Osteocyte (in vitro differentiated cells): ENCODE measurements around the gene SLC13A4. TPM values are rescaled to one million over a fixed set of nuclear protein-coding genes. Genes with fewer than 3 reads are reported as not detected.
A peak's percentile ranks its signal among the peaks of the same experiment; 100 is the strongest.

Source experiments
- DNase-seq: peaks from one replicate; pipeline ENCODE4 v3.0.0; 2021; ENCODE audit warnings: mixed read lengths; ENCODE audit not compliant: unreplicated experiment; ENCODE audit errors: extremely low spot score
- H3K27ac Mint-ChIP-seq: one replicate; pipeline ENCODE4 v1.8.0; 2021; ENCODE audit warnings: mild to moderate bottlenecking, mixed read lengths; ENCODE audit not compliant: unreplicated experiment
- H3K27me3 Mint-ChIP-seq: one replicate; pipeline ENCODE4 v1.8.0; 2021; ENCODE audit warnings: mixed read lengths; ENCODE audit not compliant: unreplicated experiment
- H3K36me3 Mint-ChIP-seq: one replicate; pipeline ENCODE4 v1.8.0; 2021; ENCODE audit warnings: mixed read lengths; ENCODE audit not compliant: unreplicated experiment
- H3K4me1 Mint-ChIP-seq: one replicate; pipeline ENCODE4 v1.8.0; 2021; ENCODE audit warnings: mixed read lengths; ENCODE audit not compliant: unreplicated experiment
- H3K4me3 Mint-ChIP-seq: one replicate; pipeline ENCODE4 v1.8.0; 2021; ENCODE audit warnings: mild to moderate bottlenecking, moderate library complexity, mixed read lengths; ENCODE audit not compliant: unreplicated experiment
- H3K9me3 Mint-ChIP-seq: one replicate; pipeline ENCODE4 v1.8.0; 2021; ENCODE audit warnings: mixed read lengths; ENCODE audit not compliant: unreplicated experiment
- CTCF ChIP-seq: fragments of 200-600 bp; sonication (generic); IDR thresholded peaks from 2 replicates; pipeline ENCODE4 v1.5.0; 2021; ENCODE audit warnings: antibody characterized with exemption, mild to moderate bottlenecking, moderate library complexity
- total RNA-seq: library from RNA; stranded (reverse); gene quantifications from 2 replicates; pipeline ENCODE4 v1.2.1, GENCODE V29; 2021

The SLC13A4 gene
- total RNA-seq, 1 donor from 2014 or later, result 0.81 TPM

DNA sequence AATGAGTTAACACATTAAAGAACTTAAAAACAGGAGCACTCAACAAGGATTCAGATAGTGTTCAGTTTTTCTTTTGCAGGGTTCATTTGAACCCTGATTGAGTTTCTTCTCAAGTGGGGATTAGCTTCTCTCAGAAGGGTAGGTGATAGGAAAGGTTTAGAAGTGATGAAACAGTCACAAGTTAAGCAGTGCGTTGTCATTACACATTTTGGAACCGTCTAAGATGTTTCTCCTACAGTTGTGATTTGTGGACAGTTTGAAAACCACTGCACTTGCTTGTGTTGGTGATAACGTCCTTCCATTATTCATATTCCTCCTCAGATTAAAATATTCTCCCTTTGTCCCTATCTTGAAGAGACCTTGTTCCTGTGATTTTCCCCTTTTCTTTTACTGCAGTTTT, 62.9 kb downstream of the SLC13A4 start:
- Mint-ChIP-seq H3K9me3 (no peaks in the 10 kb centered on the region), H3K27ac (no peak overlapping the region), H3K27me3 (no peaks in the 10 kb centered on the region), H3K4me3 (no peak overlapping the region), H3K4me1 (peaks cover 47% of the 10 kb centered on the region), H3K36me3 (peaks cover 6% of the 10 kb centered on the region)
- no peak for TF ChIP-seq CTCF
- DNase-seq, result no peak

- Mint-ChIP-seq H3K27ac (peak overlapping the region; percentile 96), H3K4me3 (peak overlapping the region; percentile 97), H3K4me1 (peaks cover 37% of the 10 kb centered on the region), H3K27me3 (no peaks in the 10 kb centered on the region), H3K9me3 (no peaks in the 10 kb centered on the region), H3K36me3 (peaks cover 6% of the 10 kb centered on the region)
- TF ChIP-seq CTCF, result no peak
- no peak for DNase-seq
Observed at GRCh38 chr7:135664046-135664589, 63.9 kb downstream of the SLC13A4 start.

GRCh38 chr7:135662373-135663114, 65.4 kb downstream of the SLC13A4 start, which contains the start of gene STMP1:
Gene STMP1, plus strand, starts transcription at chr7:135662514.
- Mint-ChIP-seq H3K4me3 (peak within 1 kb of the TSS; percentile 97), H3K36me3 (peaks cover under 1% of the 10 kb centered on the region), H3K27me3 (no peaks in the 10 kb centered on the region), H3K4me1 (peaks cover 33% of the 10 kb centered on the region), H3K27ac (peak within 1 kb of the TSS; percentile 96), H3K9me3 (no peaks in the 10 kb centered on the region)
- DNase-seq, result peak; percentile 99
- peak; percentile 82 for TF ChIP-seq CTCF

- no peaks in the 10 kb centered on the region for H3K27me3 Mint-ChIP-seq
- H3K9me3 Mint-ChIP-seq, result no peaks in the 10 kb centered on the region
- H3K4me1 Mint-ChIP-seq, result peaks cover 32% of the 10 kb centered on the region
- no peaks in the 10 kb centered on the region for H3K36me3 Mint-ChIP-seq
- no peak for DNase-seq
- peak overlapping the region; percentile 96 for H3K27ac Mint-ChIP-seq
- peak overlapping the region; percentile 97 for H3K4me3 Mint-ChIP-seq
- no peak for TF ChIP-seq CTCF
Observed at GRCh38 chr7:135662123-135662372, 65.9 kb downstream of the SLC13A4 start.

GRCh38 chr7:135661311-135662122, 66.5 kb downstream of the SLC13A4 start:
- Mint-ChIP-seq H3K27ac (peak overlapping the region; percentile 96), H3K36me3 (no peaks in the 10 kb centered on the region), H3K27me3 (no peaks in the 10 kb centered on the region), H3K4me3 (peak overlapping the region; percentile 97), H3K9me3 (no peaks in the 10 kb centered on the region), H3K4me1 (peaks cover 31% of the 10 kb centered on the region)
- DNase-seq, result no peak
- TF ChIP-seq CTCF, result no peak
